Astrocyte (in vitro differentiated cells and primary cell): Measurements from ENCODE around the gene CCDC85B. TPM values are rescaled to one million over a fixed set of nuclear protein-coding genes. Genes with fewer than 3 reads are reported as not detected.

Experiments
- DNase-seq: peaks from one replicate; pipeline ENCODE4 v3.0.0-alpha.2; 2010; ENCODE audit warnings: low read depth
- FAIRE-seq: peaks from 2 replicates; lab custom pipeline; 2011; peaks lifted over from hg19 to GRCh38; lab: Jason Lieb, UNC
- H2AFZ ChIP-seq: 2 replicates; pipeline ENCODE4 v1.6.0; 2012; ENCODE audit warnings: low read depth, low read length, inconsistent platforms
- H3K27ac ChIP-seq: 2 replicates; pipeline ENCODE4 v1.5.1; 2011; ENCODE audit warnings: low read depth, low read length, inconsistent platforms
- H3K27me3 ChIP-seq: 2 replicates; pipeline ENCODE4 v1.6.0; 2011; ENCODE audit warnings: low read length, inconsistent platforms; ENCODE audit not compliant: insufficient read depth
- H3K36me3 ChIP-seq: 2 replicates; pipeline ENCODE4 v1.5.1; 2011; ENCODE audit warnings: low read length, inconsistent platforms; ENCODE audit not compliant: insufficient read depth
- H3K4me1 ChIP-seq: 2 replicates; pipeline ENCODE4 v1.5.1; 2011; ENCODE audit warnings: low read length, inconsistent platforms; ENCODE audit not compliant: insufficient read depth
- H3K4me2 ChIP-seq: 2 replicates; pipeline ENCODE4 v1.6.0; 2012; ENCODE audit warnings: low read length, inconsistent platforms
- H3K4me3 ChIP-seq: 2 replicates; pipeline ENCODE4 v1.5.1; 2011; ENCODE audit warnings: low read depth, mild to moderate bottlenecking, low read length, inconsistent platforms; ENCODE audit not compliant: insufficient read depth
- H3K79me2 ChIP-seq: 2 replicates; pipeline ENCODE4 v1.6.0; 2012; ENCODE audit warnings: mild to moderate bottlenecking, low read length, inconsistent platforms; ENCODE audit not compliant: insufficient read depth
- H3K9ac ChIP-seq: 2 replicates; pipeline ENCODE4 v1.6.0; 2012; ENCODE audit warnings: mild to moderate bottlenecking, low read length, inconsistent platforms
- H3K9me3 ChIP-seq: 2 replicates; pipeline ENCODE4 v1.5.1; 2012; ENCODE audit warnings: low read depth, mild to moderate bottlenecking, low read length, inconsistent platforms; ENCODE audit not compliant: insufficient read depth
- H4K20me1 ChIP-seq: 2 replicates; pipeline ENCODE4 v1.6.0; 2012; ENCODE audit warnings: low read length, inconsistent platforms; ENCODE audit not compliant: insufficient read depth
- H3K27ac Mint-ChIP-seq: one replicate; pipeline ENCODE4 v1.8.0; 2021; ENCODE audit warnings: mild to moderate bottlenecking, mixed read lengths; ENCODE audit not compliant: unreplicated experiment
- H3K27me3 Mint-ChIP-seq: one replicate; pipeline ENCODE4 v1.8.0; 2021; ENCODE audit warnings: low read depth, mixed read lengths; ENCODE audit not compliant: unreplicated experiment
- H3K36me3 Mint-ChIP-seq: one replicate; pipeline ENCODE4 v1.8.0; 2021; ENCODE audit warnings: low read depth, mixed read lengths; ENCODE audit not compliant: unreplicated experiment
- H3K4me1 Mint-ChIP-seq: one replicate; pipeline ENCODE4 v1.8.0; 2021; ENCODE audit warnings: low read depth, mixed read lengths; ENCODE audit not compliant: unreplicated experiment
- H3K4me3 Mint-ChIP-seq: one replicate; pipeline ENCODE4 v1.8.0; 2021; ENCODE audit warnings: mild to moderate bottlenecking, moderate library complexity, mixed read lengths; ENCODE audit not compliant: unreplicated experiment
- H3K9me3 Mint-ChIP-seq: one replicate; pipeline ENCODE4 v1.8.0; 2021; ENCODE audit warnings: mild to moderate bottlenecking, mixed read lengths; ENCODE audit not compliant: unreplicated experiment
- CTCF ChIP-seq: IDR thresholded peaks from 2 replicates; pipeline ENCODE4 v1.5.1; 2011; ENCODE audit warnings: low read depth, mild to moderate bottlenecking, inconsistent platforms, low read length, moderate library complexity; ENCODE audit not compliant: insufficient read depth
- EZH2 ChIP-seq: IDR thresholded peaks from 2 replicates; pipeline ENCODE4 v1.6.1; 2012; ENCODE audit warnings: mild to moderate bottlenecking, low read length, inconsistent platforms; ENCODE audit not compliant: insufficient read depth
- total RNA-seq: library from RNA; stranded (reverse); gene quantifications from 2 replicates; pipeline ENCODE4 v1.2.1, GENCODE V29; 2021

The CCDC85B gene
- total RNA-seq, 1 donor from 2014 or later, result 31.4 TPM

- no peak overlapping the region for H3K9ac ChIP-seq
These were observed 41.1 kb upstream of the CCDC85B start for GRCh38 chr11:65849366-65849765.

GRCh38 chr11:65849771-65850216 lies 40.7 kb upstream of the CCDC85B start:
- Mint-ChIP-seq H3K36me3 (peaks cover 30% of the 10 kb centered on the region), H3K9me3 (no peaks in the 10 kb centered on the region), H3K27me3 (peaks cover 4% of the 10 kb centered on the region), H3K4me3 (no peak overlapping the region), H3K4me1 (peaks cover 29% of the 10 kb centered on the region), H3K27ac (no peak overlapping the region)
- peaks cover 22% of the 10 kb centered on the region for H3K36me3 ChIP-seq
- H4K20me1 ChIP-seq, result peaks cover 43% of the 10 kb centered on the region
- H3K4me1 ChIP-seq, result no peaks in the 10 kb centered on the region
- no peak overlapping the region for H3K4me2 ChIP-seq
- FAIRE-seq, result no peak
- no peak overlapping the region for H3K9ac ChIP-seq
- H2AFZ ChIP-seq, result no peak overlapping the region
- no peaks in the 10 kb centered on the region for H3K9me3 ChIP-seq
- no peaks in the 10 kb centered on the region for H3K27me3 ChIP-seq
- peaks cover 19% of the 10 kb centered on the region for H3K79me2 ChIP-seq
- no peak for DNase-seq
- H3K4me3 ChIP-seq, result no peak overlapping the region
- TF ChIP-seq EZH2 (no peak), CTCF (no peak)
- no peak overlapping the region for H3K27ac ChIP-seq

More at GRCh38 chr11:65849366-65849765, 41.1 kb upstream of the CCDC85B start:
- no peak overlapping the region for H3K4me3 Mint-ChIP-seq
- FAIRE-seq, result no peak
- no peak for DNase-seq
- Histone ChIP-seq H3K36me3 (peaks cover 18% of the 10 kb centered on the region), H4K20me1 (peaks cover 39% of the 10 kb centered on the region), H2AFZ (no peak overlapping the region), H3K4me2 (no peak overlapping the region), H3K27ac (no peak overlapping the region), H3K4me1 (no peaks in the 10 kb centered on the region), H3K79me2 (peaks cover 15% of the 10 kb centered on the region), H3K4me3 (no peak overlapping the region), H3K9me3 (no peaks in the 10 kb centered on the region), H3K27me3 (no peaks in the 10 kb centered on the region)
- no peaks in the 10 kb centered on the region for H3K9me3 Mint-ChIP-seq
- no peak overlapping the region for H3K27ac Mint-ChIP-seq
- H3K4me1 Mint-ChIP-seq, result peaks cover 25% of the 10 kb centered on the region
- H3K36me3 Mint-ChIP-seq, result peaks cover 26% of the 10 kb centered on the region
- peaks cover 4% of the 10 kb centered on the region for H3K27me3 Mint-ChIP-seq
- TF ChIP-seq CTCF (no peak), EZH2 (no peak)

GRCh38 chr11:65850217-65851082 lies 40.0 kb upstream of the CCDC85B start:
- H3K79me2 ChIP-seq, result peaks cover 25% of the 10 kb centered on the region
- H2AFZ ChIP-seq, result no peak overlapping the region
- Mint-ChIP-seq H3K9me3 (no peaks in the 10 kb centered on the region), H3K4me3 (no peak overlapping the region), H3K27ac (no peak overlapping the region), H3K4me1 (peaks cover 33% of the 10 kb centered on the region), H3K27me3 (peaks cover 4% of the 10 kb centered on the region), H3K36me3 (peaks cover 32% of the 10 kb centered on the region)
- H4K20me1 ChIP-seq, result peaks cover 50% of the 10 kb centered on the region
- DNase-seq (no peak), FAIRE-seq (no peak)
- H3K27me3 ChIP-seq, result no peaks in the 10 kb centered on the region
- H3K9me3 ChIP-seq, result no peaks in the 10 kb centered on the region
- H3K4me2 ChIP-seq, result no peak overlapping the region
- H3K9ac ChIP-seq, result no peak overlapping the region
- no peak overlapping the region for H3K4me3 ChIP-seq
- H3K27ac ChIP-seq, result no peak overlapping the region
- TF ChIP-seq CTCF, result no peak
- TF ChIP-seq EZH2, result no peak
- peaks cover 2% of the 10 kb centered on the region for H3K4me1 ChIP-seq
- peaks cover 24% of the 10 kb centered on the region for H3K36me3 ChIP-seq
